Measurements from ENCODE around the gene ADM. TPM values are rescaled to one million over a fixed set of nuclear protein-coding genes. Genes with fewer than 3 reads are reported as not detected.
"Not testable (repeated sequence)": the region's sequence is repeated elsewhere in the genome, so short reads cannot be mapped to it uniquely, and the experiment has no call there.

Gene ADM
- total and polyA plus RNA-seq, 4 donors = 9.7 to 33.1 (median 22.7) TPM

DNA sequence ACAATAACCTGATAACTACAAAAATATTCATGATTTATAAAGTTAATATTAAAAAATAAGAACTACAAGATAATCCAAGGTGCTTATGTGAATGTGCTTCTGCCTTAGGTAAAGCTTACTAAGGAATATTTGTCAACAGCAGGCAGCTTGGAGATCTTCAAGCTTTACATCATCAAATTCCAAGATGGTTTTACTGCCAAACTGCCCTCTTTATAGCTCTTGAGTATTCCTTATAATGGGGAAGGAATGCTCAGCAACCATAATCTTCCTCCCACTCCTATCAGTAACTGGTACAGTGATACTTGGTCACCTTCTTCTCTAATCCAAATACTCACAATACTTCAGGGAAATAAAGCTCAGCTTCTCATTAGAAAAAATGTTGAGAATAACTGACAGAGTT, 40.9 kb upstream of the ADM start:
- no peak overlapping the region for H3K4me3 ChIP-seq (ENCODE audit: low read depth in 1 of 3, low read length in 3 of 3)
- no peaks in the 10 kb centered on the region for H3K36me3 ChIP-seq (ENCODE audit: control insufficient read depth in 4 of 4, insufficient read depth in 3 of 4, low read depth in 1 of 4, low read length in 3 of 4)
- no peaks in the 10 kb centered on the region for H3K9me3 ChIP-seq (ENCODE audit: control insufficient read depth in 4 of 4, low read length in 3 of 4)
- no peak overlapping the region for H3K27ac ChIP-seq (ENCODE audit: low read depth in 1 of 2, low read length in 2 of 2)
- no peak overlapping the region for H3K9ac ChIP-seq (ENCODE audit: low read depth in 1 of 2, low read length in 2 of 2)
- DNase-seq (ENCODE audit: low spot score) = no peak
- TF ChIP-seq, protein P1, sequence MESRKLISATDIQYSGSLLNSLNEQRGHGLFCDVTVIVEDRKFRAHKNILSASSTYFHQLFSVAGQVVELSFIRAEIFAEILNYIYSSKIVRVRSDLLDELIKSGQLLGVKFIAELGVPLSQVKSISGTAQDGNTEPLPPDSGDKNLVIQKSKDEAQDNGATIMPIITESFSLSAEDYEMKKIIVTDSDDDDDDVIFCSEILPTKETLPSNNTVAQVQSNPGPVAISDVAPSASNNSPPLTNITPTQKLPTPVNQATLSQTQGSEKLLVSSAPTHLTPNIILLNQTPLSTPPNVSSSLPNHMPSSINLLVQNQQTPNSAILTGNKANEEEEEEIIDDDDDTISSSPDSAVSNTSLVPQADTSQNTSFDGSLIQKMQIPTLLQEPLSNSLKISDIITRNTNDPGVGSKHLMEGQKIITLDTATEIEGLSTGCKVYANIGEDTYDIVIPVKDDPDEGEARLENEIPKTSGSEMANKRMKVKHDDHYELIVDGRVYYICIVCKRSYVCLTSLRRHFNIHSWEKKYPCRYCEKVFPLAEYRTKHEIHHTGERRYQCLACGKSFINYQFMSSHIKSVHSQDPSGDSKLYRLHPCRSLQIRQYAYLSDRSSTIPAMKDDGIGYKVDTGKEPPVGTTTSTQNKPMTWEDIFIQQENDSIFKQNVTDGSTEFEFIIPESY (IDR thresholded peaks at IDR 0.05) = no peak
- H3K4me1 ChIP-seq (ENCODE audit: control insufficient read depth in 4 of 4, insufficient read depth in 4 of 4, low read length in 3 of 4) = no peaks in the 10 kb centered on the region
- no peaks in the 10 kb centered on the region for H3K27me3 ChIP-seq (ENCODE audit: control insufficient read depth in 4 of 4, insufficient read depth in 4 of 4, low read length in 3 of 4)

DNA sequence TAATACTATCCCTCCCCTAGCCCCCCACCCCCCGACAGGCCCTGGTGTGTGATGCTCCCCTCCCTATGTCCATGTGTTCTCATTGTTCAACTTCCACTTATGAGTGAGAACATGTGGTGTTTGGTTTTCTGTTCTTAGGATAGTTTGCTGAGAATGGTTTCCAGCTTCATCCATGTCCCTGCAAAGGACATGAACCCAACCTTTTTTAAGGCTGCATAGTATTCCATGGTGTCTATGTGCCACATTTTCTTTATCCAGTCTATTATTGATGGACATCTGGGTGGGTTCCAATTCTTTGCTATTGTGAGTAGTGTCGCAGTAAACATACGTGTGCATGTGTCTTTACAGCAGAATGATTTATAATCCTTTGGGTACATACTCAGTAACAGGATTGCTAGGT, 40.2 kb upstream of the ADM start:
- H3K4me3 ChIP-seq (ENCODE audit: low read depth in 1 of 3, low read length in 3 of 3) = not testable (repeated sequence)

DNA sequence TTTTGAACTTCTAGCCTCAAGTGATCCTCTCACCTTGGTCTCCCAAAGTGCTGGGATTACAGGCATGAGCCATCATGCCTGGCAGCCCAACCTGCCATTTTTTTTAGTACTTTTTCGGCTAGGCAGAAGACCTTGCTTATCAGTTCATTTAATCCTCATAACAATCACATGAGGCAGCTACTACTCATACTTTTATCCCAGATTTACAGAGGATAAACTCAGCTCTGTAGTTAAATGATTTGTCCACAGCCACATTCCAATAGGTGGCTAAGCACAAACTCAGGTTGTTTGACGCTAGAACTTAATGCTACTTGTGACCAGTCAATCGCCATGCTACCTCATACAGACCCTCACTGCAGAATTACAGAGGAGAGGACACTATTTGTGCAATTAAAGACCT, 38.9 kb upstream of the ADM start:
- H3K4me3 ChIP-seq (ENCODE audit: low read depth in 1 of 3, low read length in 3 of 3) = no peak overlapping the region
- H3K9me3 ChIP-seq (ENCODE audit: control insufficient read depth in 4 of 4, low read length in 3 of 4) = no peaks in the 10 kb centered on the region
- no peak overlapping the region for H3K27ac ChIP-seq (ENCODE audit: low read depth in 1 of 2, low read length in 2 of 2)
- DNase-seq (ENCODE audit: low spot score) = no peak
- TF ChIP-seq, protein P2, sequence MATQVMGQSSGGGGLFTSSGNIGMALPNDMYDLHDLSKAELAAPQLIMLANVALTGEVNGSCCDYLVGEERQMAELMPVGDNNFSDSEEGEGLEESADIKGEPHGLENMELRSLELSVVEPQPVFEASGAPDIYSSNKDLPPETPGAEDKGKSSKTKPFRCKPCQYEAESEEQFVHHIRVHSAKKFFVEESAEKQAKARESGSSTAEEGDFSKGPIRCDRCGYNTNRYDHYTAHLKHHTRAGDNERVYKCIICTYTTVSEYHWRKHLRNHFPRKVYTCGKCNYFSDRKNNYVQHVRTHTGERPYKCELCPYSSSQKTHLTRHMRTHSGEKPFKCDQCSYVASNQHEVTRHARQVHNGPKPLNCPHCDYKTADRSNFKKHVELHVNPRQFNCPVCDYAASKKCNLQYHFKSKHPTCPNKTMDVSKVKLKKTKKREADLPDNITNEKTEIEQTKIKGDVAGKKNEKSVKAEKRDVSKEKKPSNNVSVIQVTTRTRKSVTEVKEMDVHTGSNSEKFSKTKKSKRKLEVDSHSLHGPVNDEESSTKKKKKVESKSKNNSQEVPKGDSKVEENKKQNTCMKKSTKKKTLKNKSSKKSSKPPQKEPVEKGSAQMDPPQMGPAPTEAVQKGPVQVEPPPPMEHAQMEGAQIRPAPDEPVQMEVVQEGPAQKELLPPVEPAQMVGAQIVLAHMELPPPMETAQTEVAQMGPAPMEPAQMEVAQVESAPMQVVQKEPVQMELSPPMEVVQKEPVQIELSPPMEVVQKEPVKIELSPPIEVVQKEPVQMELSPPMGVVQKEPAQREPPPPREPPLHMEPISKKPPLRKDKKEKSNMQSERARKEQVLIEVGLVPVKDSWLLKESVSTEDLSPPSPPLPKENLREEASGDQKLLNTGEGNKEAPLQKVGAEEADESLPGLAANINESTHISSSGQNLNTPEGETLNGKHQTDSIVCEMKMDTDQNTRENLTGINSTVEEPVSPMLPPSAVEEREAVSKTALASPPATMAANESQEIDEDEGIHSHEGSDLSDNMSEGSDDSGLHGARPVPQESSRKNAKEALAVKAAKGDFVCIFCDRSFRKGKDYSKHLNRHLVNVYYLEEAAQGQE (IDR thresholded peaks at IDR 0.05) = no peak
- TF ChIP-seq FOXA1 (IDR thresholded peaks at IDR 0.05) (no peak), JUND (IDR thresholded peaks at IDR 0.05) (no peak), SP1 (IDR thresholded peaks at IDR 0.05) (no peak), YY1 (IDR thresholded peaks at IDR 0.05) (no peak), FOXA2 (IDR thresholded peaks at IDR 0.05) (no peak), GABPA (IDR thresholded peaks at IDR 0.05 in 1 of 2, conservative IDR thresholded peaks at IDR 0.05 in 1 of 2) (no peak), HNF4A (conservative IDR thresholded peaks at IDR 0.05) (no peak), RAD21 (IDR thresholded peaks at IDR 0.05) (no peak), EGR1 (IDR thresholded peaks at IDR 0.05; ENCODE audit: low read depth in 2 of 2) (no peak)
- TF ChIP-seq, protein P1 (IDR thresholded peaks at IDR 0.05) = no peak
- no peak overlapping the region for H3K9ac ChIP-seq (ENCODE audit: low read depth in 1 of 2, low read length in 2 of 2)
- H3K4me1 ChIP-seq (ENCODE audit: control insufficient read depth in 4 of 4, insufficient read depth in 4 of 4, low read length in 3 of 4) = no peaks in the 10 kb centered on the region
- 98% methylated on average over 3 of the region's 3 CpGs for WGBS
- no peaks in the 10 kb centered on the region for H3K36me3 ChIP-seq (ENCODE audit: control insufficient read depth in 4 of 4, insufficient read depth in 3 of 4, low read depth in 1 of 4, low read length in 3 of 4)
- no peaks in the 10 kb centered on the region for H3K27me3 ChIP-seq (ENCODE audit: control insufficient read depth in 4 of 4, insufficient read depth in 4 of 4, low read length in 3 of 4)

More for the DNA sequence above, 40.2 kb upstream of the ADM start:
- DNase-seq (ENCODE audit: low spot score); H3K36me3 ChIP-seq (ENCODE audit: control insufficient read depth in 4 of 4, insufficient read depth in 3 of 4, low read depth in 1 of 4, low read length in 3 of 4); H3K9ac ChIP-seq (ENCODE audit: low read depth in 1 of 2, low read length in 2 of 2); H3K4me1 ChIP-seq (ENCODE audit: control insufficient read depth in 4 of 4, insufficient read depth in 4 of 4, low read length in 3 of 4); H3K27ac ChIP-seq (ENCODE audit: low read depth in 1 of 2, low read length in 2 of 2); H3K9me3 ChIP-seq (ENCODE audit: control insufficient read depth in 4 of 4, low read length in 3 of 4); H3K27me3 ChIP-seq (ENCODE audit: control insufficient read depth in 4 of 4, insufficient read depth in 4 of 4, low read length in 3 of 4): not testable (repeated sequence)
- 95% methylated on average over 3 of the region's 3 CpGs for WGBS

All from liver (tissue), 9 donors.